Astrocyte (in vitro differentiated cells and primary cell): ENCODE measurements around the gene TMPRSS9. TPM values are rescaled to one million over a fixed set of nuclear protein-coding genes. Genes with fewer than 3 reads are reported as not detected.
"Not testable (repeated sequence)": the region's sequence is repeated elsewhere in the genome, so short reads cannot be mapped to it uniquely, and the experiment has no call there.

Source experiments
- DNase-seq: peaks from one replicate; pipeline ENCODE4 v3.0.0-alpha.2; 2010; ENCODE audit warnings: low read depth
- FAIRE-seq: peaks from 2 replicates; lab custom pipeline; 2011; peaks lifted over from hg19 to GRCh38; lab: Jason Lieb, UNC
- H2AFZ ChIP-seq: 2 replicates; pipeline ENCODE4 v1.6.0; 2012; ENCODE audit warnings: low read depth, low read length, inconsistent platforms
- H3K27ac ChIP-seq: 2 replicates; pipeline ENCODE4 v1.5.1; 2011; ENCODE audit warnings: low read depth, low read length, inconsistent platforms
- H3K27me3 ChIP-seq: 2 replicates; pipeline ENCODE4 v1.6.0; 2011; ENCODE audit warnings: low read length, inconsistent platforms; ENCODE audit not compliant: insufficient read depth
- H3K36me3 ChIP-seq: 2 replicates; pipeline ENCODE4 v1.5.1; 2011; ENCODE audit warnings: low read length, inconsistent platforms; ENCODE audit not compliant: insufficient read depth
- H3K4me1 ChIP-seq: 2 replicates; pipeline ENCODE4 v1.5.1; 2011; ENCODE audit warnings: low read length, inconsistent platforms; ENCODE audit not compliant: insufficient read depth
- H3K4me2 ChIP-seq: 2 replicates; pipeline ENCODE4 v1.6.0; 2012; ENCODE audit warnings: low read length, inconsistent platforms
- H3K4me3 ChIP-seq: 2 replicates; pipeline ENCODE4 v1.5.1; 2011; ENCODE audit warnings: low read depth, mild to moderate bottlenecking, low read length, inconsistent platforms; ENCODE audit not compliant: insufficient read depth
- H3K79me2 ChIP-seq: 2 replicates; pipeline ENCODE4 v1.6.0; 2012; ENCODE audit warnings: mild to moderate bottlenecking, low read length, inconsistent platforms; ENCODE audit not compliant: insufficient read depth
- H3K9ac ChIP-seq: 2 replicates; pipeline ENCODE4 v1.6.0; 2012; ENCODE audit warnings: mild to moderate bottlenecking, low read length, inconsistent platforms
- H3K9me3 ChIP-seq: 2 replicates; pipeline ENCODE4 v1.5.1; 2012; ENCODE audit warnings: low read depth, mild to moderate bottlenecking, low read length, inconsistent platforms; ENCODE audit not compliant: insufficient read depth
- H4K20me1 ChIP-seq: 2 replicates; pipeline ENCODE4 v1.6.0; 2012; ENCODE audit warnings: low read length, inconsistent platforms; ENCODE audit not compliant: insufficient read depth
- H3K27ac Mint-ChIP-seq: one replicate; pipeline ENCODE4 v1.8.0; 2021; ENCODE audit warnings: mild to moderate bottlenecking, mixed read lengths; ENCODE audit not compliant: unreplicated experiment
- H3K27me3 Mint-ChIP-seq: one replicate; pipeline ENCODE4 v1.8.0; 2021; ENCODE audit warnings: low read depth, mixed read lengths; ENCODE audit not compliant: unreplicated experiment
- H3K36me3 Mint-ChIP-seq: one replicate; pipeline ENCODE4 v1.8.0; 2021; ENCODE audit warnings: low read depth, mixed read lengths; ENCODE audit not compliant: unreplicated experiment
- H3K4me1 Mint-ChIP-seq: one replicate; pipeline ENCODE4 v1.8.0; 2021; ENCODE audit warnings: low read depth, mixed read lengths; ENCODE audit not compliant: unreplicated experiment
- H3K4me3 Mint-ChIP-seq: one replicate; pipeline ENCODE4 v1.8.0; 2021; ENCODE audit warnings: mild to moderate bottlenecking, moderate library complexity, mixed read lengths; ENCODE audit not compliant: unreplicated experiment
- H3K9me3 Mint-ChIP-seq: one replicate; pipeline ENCODE4 v1.8.0; 2021; ENCODE audit warnings: mild to moderate bottlenecking, mixed read lengths; ENCODE audit not compliant: unreplicated experiment
- EZH2 ChIP-seq: IDR thresholded peaks from 2 replicates; pipeline ENCODE4 v1.6.1; 2012; ENCODE audit warnings: mild to moderate bottlenecking, low read length, inconsistent platforms; ENCODE audit not compliant: insufficient read depth
- total RNA-seq: library from RNA; stranded (reverse); gene quantifications from 2 replicates; pipeline ENCODE4 v1.2.1, GENCODE V29; 2021
- TF ChIP-seq, protein P1 (sequence below): IDR thresholded peaks from 2 replicates; pipeline ENCODE4 v1.5.1; 2011; ENCODE audit warnings: low read depth, mild to moderate bottlenecking, inconsistent platforms, low read length, moderate library complexity; ENCODE audit not compliant: insufficient read depth

TMPRSS9 gene
- total RNA-seq, 1 donor from 2014 or later = 0.16 TPM

DNA sequence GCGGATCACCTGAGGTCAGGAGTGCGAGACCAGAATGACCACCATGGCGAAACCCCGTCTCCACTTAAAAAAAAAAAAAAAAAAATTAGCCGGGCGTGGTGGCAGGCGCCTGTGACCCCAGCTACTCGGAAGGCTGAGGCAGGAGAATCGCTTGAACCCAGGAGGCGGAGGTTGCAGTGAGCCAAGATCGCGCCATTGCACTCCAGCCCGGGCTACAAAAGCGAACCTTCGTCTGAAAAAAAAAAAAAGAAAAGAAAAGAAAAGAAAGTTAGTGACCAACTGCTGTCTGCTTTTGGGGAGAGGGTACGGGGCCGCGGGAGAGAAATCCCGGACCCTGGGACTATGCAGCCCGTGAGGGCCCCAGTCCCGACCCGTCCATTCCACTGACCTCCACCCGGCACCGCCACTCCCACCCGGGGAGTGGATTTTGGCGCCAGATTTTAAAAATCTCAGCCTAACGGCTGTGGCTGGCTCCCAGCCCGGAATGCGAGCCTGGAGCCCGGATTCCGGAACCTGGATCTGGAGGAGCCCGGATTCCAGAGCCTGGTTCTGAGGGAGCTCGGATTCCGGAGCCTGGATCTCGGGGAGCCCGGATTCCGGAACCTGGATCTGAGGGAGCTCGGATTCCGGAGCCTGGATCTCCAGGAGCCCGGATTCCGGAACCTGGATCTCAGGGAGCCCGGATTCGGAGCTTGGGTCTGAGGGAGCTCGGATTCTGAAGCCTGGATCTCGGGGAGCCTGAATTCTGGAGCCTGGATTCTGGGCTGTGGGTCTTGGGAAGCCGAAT is 102.8 kb downstream of the TMPRSS9 start:
- Histone ChIP-seq H3K79me2 (no peaks in the 10 kb centered on the region), H4K20me1 (no peaks in the 10 kb centered on the region), H3K9me3 (no peaks in the 10 kb centered on the region), H2AFZ (peak overlapping the region; percentile 92), H3K4me1 (peaks cover 13% of the 10 kb centered on the region), H3K36me3 (no peaks in the 10 kb centered on the region), H3K27ac (peak overlapping the region; percentile 59), H3K4me3 (peak overlapping the region; percentile 62), H3K27me3 (no peaks in the 10 kb centered on the region), H3K4me2 (peak overlapping the region; percentile 97), H3K9ac (peak overlapping the region; percentile 79)
- DNase-seq = peak; percentile 99
- Mint-ChIP-seq H3K9me3 (no peaks in the 10 kb centered on the region), H3K27ac (no peak overlapping the region), H3K36me3 (no peaks in the 10 kb centered on the region), H3K27me3 (no peaks in the 10 kb centered on the region), H3K4me3 (peak overlapping the region; percentile 27), H3K4me1 (peaks cover 3% of the 10 kb centered on the region)
- no peak for FAIRE-seq
- TF ChIP-seq, protein P1, sequence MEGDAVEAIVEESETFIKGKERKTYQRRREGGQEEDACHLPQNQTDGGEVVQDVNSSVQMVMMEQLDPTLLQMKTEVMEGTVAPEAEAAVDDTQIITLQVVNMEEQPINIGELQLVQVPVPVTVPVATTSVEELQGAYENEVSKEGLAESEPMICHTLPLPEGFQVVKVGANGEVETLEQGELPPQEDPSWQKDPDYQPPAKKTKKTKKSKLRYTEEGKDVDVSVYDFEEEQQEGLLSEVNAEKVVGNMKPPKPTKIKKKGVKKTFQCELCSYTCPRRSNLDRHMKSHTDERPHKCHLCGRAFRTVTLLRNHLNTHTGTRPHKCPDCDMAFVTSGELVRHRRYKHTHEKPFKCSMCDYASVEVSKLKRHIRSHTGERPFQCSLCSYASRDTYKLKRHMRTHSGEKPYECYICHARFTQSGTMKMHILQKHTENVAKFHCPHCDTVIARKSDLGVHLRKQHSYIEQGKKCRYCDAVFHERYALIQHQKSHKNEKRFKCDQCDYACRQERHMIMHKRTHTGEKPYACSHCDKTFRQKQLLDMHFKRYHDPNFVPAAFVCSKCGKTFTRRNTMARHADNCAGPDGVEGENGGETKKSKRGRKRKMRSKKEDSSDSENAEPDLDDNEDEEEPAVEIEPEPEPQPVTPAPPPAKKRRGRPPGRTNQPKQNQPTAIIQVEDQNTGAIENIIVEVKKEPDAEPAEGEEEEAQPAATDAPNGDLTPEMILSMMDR = no peak
- TF ChIP-seq EZH2 = no peak

DNA sequence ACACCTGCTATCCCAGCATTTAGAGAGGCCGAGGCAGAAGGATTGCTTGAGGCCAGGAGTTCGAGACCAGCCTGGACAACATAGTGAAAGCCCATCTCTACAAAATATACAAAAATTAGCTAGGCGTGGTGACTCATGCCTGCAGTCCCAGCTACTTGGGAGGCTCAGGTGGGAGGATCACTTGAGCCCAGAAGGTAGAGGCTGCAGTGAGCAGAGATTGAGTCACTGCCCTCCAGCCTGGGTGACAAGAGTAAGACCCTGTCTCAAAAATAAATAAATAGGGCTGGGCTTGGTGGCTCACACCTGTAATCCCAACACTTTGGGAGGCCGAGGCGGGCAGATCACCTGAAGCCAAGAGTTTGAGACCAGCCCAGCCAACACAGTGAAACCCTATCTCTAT is 103.6 kb downstream of the TMPRSS9 start:
- H3K4me3 ChIP-seq, H4K20me1 ChIP-seq, FAIRE-seq, H3K9ac ChIP-seq, H3K9me3 ChIP-seq, H3K9me3 Mint-ChIP-seq, H3K36me3 Mint-ChIP-seq, H3K27ac Mint-ChIP-seq, DNase-seq, H3K4me1 Mint-ChIP-seq, H3K36me3 ChIP-seq, H3K27ac ChIP-seq, H3K79me2 ChIP-seq, H3K27me3 ChIP-seq, H3K27me3 Mint-ChIP-seq, H2AFZ ChIP-seq, H3K4me2 ChIP-seq: not testable (repeated sequence)
- peak overlapping the region; percentile 14 for H3K4me3 Mint-ChIP-seq
- H3K4me1 ChIP-seq = peaks cover 16% of the 10 kb centered on the region

DNA sequence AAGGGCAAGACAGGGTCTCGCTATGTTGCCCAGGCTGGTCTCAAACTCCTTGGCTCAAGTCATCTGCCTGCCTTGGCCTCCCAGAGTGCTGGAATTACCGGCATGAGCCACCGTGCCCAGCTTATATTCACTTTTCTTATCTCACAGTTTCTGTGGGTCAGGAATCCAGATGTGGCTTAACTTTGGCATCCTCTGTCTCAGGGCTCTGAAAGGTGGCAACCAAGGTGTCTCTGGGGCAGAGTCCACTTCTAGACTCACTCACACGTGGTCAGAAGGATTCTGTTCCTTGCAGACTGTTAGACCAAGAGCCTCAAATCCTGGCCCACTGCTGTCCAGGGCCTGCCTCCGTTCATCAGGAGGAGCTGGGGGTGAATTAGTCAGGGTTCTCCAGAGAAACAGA is 104.3 kb downstream of the TMPRSS9 start:
- Mint-ChIP-seq H3K27me3 (no peaks in the 10 kb centered on the region), H3K4me1 (peaks cover 8% of the 10 kb centered on the region), H3K9me3 (no peaks in the 10 kb centered on the region), H3K27ac (no peak overlapping the region), H3K4me3 (no peak overlapping the region), H3K36me3 (no peaks in the 10 kb centered on the region)
- Histone ChIP-seq H3K36me3 (no peaks in the 10 kb centered on the region), H3K9ac (no peak overlapping the region), H3K4me3 (no peak overlapping the region), H3K27ac (no peak overlapping the region), H4K20me1 (no peaks in the 10 kb centered on the region), H3K4me2 (no peak overlapping the region), H3K9me3 (no peaks in the 10 kb centered on the region), H3K4me1 (peaks cover 23% of the 10 kb centered on the region), H3K27me3 (no peaks in the 10 kb centered on the region), H3K79me2 (no peaks in the 10 kb centered on the region), H2AFZ (no peak overlapping the region)
- TF ChIP-seq EZH2 = no peak
- TF ChIP-seq, protein P1 = no peak
- FAIRE-seq (no peak), DNase-seq (no peak)
